ENCODE results near the gene KIF21B. TPM values are rescaled to one million over a fixed set of nuclear protein-coding genes. Genes with fewer than 3 reads are reported as not detected.

The KIF21B gene
- total and polyA plus RNA-seq, 9 donors = 0.57 to 1.9 (median 0.88) TPM

DNA sequence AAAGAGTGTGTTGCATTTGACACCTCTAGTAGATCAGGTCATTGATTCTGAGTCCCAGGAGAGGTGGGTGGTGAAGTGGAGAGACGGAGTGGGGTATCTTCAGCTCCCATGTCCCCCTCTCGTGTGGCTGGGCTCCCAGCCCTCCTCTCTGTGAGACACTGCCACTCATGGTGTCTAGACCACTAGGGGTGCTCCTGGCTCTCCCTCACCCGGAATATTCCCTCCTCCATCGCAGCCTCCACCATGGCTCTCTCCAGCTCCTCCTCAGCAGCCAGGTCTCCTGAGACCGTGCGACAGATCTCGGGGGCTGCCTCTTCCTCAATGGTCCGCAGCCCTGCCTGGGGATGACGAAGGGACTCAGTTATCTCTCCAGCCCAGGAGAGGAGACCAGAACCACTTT, 20.6 kb upstream of the KIF21B start:
- DNase-seq = no peak
- intact Hi-C loops (cut with DNase I) = loop anchor here in 3 of 4 donors (5.0 kb wide), 1 partner anchor 72 kb away; no protein-coding TSS in a partner anchor
- H3K4me1 ChIP-seq (ENCODE audit: insufficient read depth) = no peaks in the 10 kb centered on the region
- 88 to 95% (median 89%) methylated on average over 9 of the region's 9 CpGs for WGBS, 3 donors
- no peak overlapping the region for H3K4me3 ChIP-seq
- TF ChIP-seq EP300 (IDR thresholded peaks at IDR 0.05) = no peak
- no peak for TF ChIP-seq POLR2A (IDR thresholded peaks at IDR 0.05)
- TF ChIP-seq, protein P1, sequence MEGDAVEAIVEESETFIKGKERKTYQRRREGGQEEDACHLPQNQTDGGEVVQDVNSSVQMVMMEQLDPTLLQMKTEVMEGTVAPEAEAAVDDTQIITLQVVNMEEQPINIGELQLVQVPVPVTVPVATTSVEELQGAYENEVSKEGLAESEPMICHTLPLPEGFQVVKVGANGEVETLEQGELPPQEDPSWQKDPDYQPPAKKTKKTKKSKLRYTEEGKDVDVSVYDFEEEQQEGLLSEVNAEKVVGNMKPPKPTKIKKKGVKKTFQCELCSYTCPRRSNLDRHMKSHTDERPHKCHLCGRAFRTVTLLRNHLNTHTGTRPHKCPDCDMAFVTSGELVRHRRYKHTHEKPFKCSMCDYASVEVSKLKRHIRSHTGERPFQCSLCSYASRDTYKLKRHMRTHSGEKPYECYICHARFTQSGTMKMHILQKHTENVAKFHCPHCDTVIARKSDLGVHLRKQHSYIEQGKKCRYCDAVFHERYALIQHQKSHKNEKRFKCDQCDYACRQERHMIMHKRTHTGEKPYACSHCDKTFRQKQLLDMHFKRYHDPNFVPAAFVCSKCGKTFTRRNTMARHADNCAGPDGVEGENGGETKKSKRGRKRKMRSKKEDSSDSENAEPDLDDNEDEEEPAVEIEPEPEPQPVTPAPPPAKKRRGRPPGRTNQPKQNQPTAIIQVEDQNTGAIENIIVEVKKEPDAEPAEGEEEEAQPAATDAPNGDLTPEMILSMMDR (IDR thresholded peaks at IDR 0.05) = no peak
- no peaks in the 10 kb centered on the region for H3K9me3 ChIP-seq
- no peaks in the 10 kb centered on the region for H3K27me3 ChIP-seq
- no peak overlapping the region for H3K27ac ChIP-seq
- H3K36me3 ChIP-seq = no peaks in the 10 kb centered on the region

DNA sequence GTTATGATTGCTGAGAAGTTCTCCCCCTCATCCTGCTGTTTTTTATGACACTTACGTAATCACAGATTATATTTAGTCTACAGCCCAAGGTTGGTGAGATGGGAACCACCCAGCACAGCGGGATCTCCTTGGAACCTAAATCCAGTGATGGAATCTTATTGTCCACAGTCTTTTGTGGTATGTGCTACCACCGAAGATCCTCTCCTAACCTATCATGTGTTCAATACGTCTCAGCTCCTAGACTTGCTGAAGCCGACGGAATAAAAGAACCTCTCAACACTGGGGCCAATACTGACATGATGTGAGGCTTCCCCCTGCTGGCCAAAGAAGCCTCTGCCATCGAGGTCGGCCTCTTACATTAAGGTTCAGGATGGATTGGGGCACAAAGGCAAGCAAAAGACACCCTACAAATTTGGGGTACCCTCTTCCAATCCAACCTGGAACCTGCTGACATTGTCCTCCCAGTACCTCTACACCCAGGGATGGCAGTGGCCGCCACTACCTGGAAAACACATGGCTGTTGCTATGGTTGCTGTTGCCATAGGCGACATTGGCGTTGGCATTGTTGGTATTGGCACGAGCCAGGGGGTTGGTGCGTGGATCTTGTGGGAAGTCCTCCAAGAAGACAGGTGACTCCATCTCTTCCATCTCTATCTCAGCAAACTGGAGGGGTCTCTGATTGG, 19.4 kb upstream of the KIF21B start:
- Histone ChIP-seq H3K27me3 (no peaks in the 10 kb centered on the region), H3K9me3 (no peaks in the 10 kb centered on the region), H3K4me3 (no peak overlapping the region), H3K4me1 (ENCODE audit: insufficient read depth) (no peaks in the 10 kb centered on the region), H3K27ac (no peak overlapping the region), H3K36me3 (no peaks in the 10 kb centered on the region)
- intact Hi-C loops (cut with DNase I) = loop anchor here in 3 of 4 donors (5.0 kb wide), 1 partner anchor 71 kb away; no protein-coding TSS in a partner anchor
- 33 to 37% (median 33%) methylated on average over 13 of the region's 13 CpGs for WGBS, 3 donors
- TF ChIP-seq EP300 (IDR thresholded peaks at IDR 0.05) = no peak
- TF ChIP-seq, protein P1 (IDR thresholded peaks at IDR 0.05) = peak in 2 of 3 donors; percentile 33 to 58
- no peak for TF ChIP-seq POLR2A (IDR thresholded peaks at IDR 0.05)
- peak in 2 of 5 donors; percentile 46 to 59 for DNase-seq

DNA sequence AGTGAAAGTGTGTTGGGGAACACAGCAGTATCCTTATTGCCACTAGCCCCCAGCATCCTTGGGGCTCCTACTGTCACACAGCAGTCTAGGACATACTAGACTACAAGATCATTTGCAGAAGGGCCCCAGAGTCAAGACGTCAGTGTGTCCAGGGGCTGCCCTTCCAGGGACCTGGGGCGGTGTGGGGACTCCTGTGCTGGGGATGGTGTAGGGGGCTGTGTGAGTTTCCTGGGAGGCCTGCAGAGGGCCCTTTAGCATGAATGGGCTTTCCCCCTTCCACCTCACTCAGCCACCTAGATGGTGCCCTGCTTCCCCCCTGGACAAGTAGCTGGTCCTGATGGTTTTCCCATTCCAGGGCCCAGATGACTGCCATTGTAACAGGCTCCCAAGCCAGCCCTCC, 17.5 kb upstream of the KIF21B start:
- Histone ChIP-seq H3K4me1 (ENCODE audit: insufficient read depth) (no peaks in the 10 kb centered on the region), H3K4me3 (no peak overlapping the region), H3K9me3 (no peaks in the 10 kb centered on the region), H3K27me3 (no peaks in the 10 kb centered on the region), H3K27ac (no peak overlapping the region), H3K36me3 (no peaks in the 10 kb centered on the region)
- 96 to 100% (median 100%) methylated on average over 2 of the region's 2 CpGs for WGBS, 3 donors
- intact Hi-C loops (cut with DNase I) = loop anchor here in 3 of 4 donors (5.0 kb wide), 1 partner anchor 69 kb away; no protein-coding TSS in a partner anchor
- TF ChIP-seq EP300 (IDR thresholded peaks at IDR 0.05) = no peak
- TF ChIP-seq, protein P1 (IDR thresholded peaks at IDR 0.05) = no peak
- TF ChIP-seq POLR2A (IDR thresholded peaks at IDR 0.05) = no peak
- DNase-seq = no peak

DNA sequence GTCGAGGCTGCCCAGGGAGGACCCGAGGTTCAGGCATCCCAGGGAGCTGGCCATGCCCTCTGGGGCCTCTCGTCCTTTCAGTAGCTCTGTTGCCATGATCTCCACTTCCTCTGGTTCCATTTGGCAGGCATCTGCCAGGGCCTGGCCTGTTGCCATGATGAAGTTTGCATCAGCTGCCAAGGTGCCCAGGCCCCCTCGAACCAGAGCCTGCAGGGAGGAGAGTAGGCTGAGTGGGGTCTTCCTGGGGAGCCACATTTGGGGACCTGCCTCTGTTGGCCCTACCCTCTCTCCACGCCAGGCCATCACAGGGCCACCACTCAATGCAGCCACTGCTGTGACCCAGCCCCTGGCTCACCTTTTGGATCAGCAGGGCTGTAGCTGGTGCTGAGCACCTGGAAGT, 16.4 kb upstream of the KIF21B start:
- Histone ChIP-seq H3K36me3 (no peaks in the 10 kb centered on the region), H3K4me1 (ENCODE audit: insufficient read depth) (no peaks in the 10 kb centered on the region), H3K4me3 (no peak overlapping the region), H3K27ac (no peak overlapping the region), H3K27me3 (no peaks in the 10 kb centered on the region), H3K9me3 (no peaks in the 10 kb centered on the region)
- TF ChIP-seq, protein P1 (IDR thresholded peaks at IDR 0.05) = no peak
- TF ChIP-seq POLR2A (IDR thresholded peaks at IDR 0.05) (no peak), EP300 (IDR thresholded peaks at IDR 0.05) (no peak)
- DNase-seq = no peak
- intact Hi-C loops (cut with DNase I) = loop anchor here in 3 of 4 donors (5.0 kb wide), 1 partner anchor 68 kb away; no protein-coding TSS in a partner anchor
- whole genome bisulfite sequencing, 3 donors = 84 to 93% (median 90%) methylated on average over 5 of the region's 5 CpGs
